Neural progenitor cell (in vitro differentiated cells): ENCODE measurements around the gene WDR35.
A peak's percentile ranks its signal among the peaks of the same experiment; 100 is the strongest.

Experiments used
- EZH2 ChIP-seq: fragments of 200-600 bp; sonication (generic); IDR thresholded peaks from 2 replicates; pipeline ENCODE4 v1.6.1; 2017; ENCODE audit warnings: antibody characterized with exemption, mild to moderate bottlenecking, moderate library complexity
- EZH2phosphoT487 ChIP-seq: fragments of 200-600 bp; sonication (generic); IDR thresholded peaks from 2 replicates; pipeline ENCODE4 v1.6.1; 2017; ENCODE audit warnings: antibody characterized with exemption
- TF ChIP-seq, protein P1 (sequence below): fragments of 200-600 bp; sonication (generic); IDR thresholded peaks from 2 replicates; pipeline ENCODE4 v1.5.1; 2017; ENCODE audit warnings: antibody characterized with exemption, mild to moderate bottlenecking

DNA sequence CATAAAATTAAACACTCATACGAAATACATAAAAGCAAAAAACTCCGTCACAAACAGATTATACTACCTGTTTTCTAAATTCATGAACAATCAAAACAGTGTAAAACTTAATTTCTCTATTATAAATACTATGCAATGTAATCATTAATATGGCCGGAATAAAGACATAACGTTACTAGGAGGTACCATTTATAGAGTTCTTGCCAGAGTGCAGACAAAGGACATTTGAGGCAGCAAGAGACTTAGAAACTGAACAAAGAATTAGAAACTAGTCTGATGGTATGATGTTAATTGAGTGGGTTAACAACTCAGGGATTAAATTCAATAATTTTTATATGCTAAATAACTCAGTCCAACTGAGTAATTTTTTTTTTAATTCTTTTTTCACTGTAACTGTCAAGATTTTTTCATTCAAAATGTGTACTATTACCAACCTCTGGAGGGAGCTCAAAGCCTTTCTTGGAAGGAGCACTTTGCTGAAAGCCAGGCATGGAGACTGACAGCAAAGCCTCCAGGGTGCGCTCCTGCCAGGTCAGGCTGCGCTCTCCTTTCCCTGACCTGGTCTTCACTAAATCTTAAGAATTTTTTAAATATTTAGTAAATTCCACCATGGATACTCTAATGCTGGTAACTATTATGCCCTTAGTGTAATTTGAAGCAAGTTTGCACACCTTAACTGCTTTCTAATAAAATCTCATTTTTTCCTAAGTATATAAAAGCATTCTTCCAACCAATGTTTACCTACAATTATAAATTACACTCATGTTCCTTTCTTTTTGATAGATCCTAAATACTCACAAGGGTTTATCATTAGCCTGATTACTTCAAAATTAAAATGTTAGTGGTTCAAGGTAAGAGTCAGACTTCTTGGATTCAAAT is 34.1 kb downstream of the WDR35 start:
- TF ChIP-seq, protein P1, sequence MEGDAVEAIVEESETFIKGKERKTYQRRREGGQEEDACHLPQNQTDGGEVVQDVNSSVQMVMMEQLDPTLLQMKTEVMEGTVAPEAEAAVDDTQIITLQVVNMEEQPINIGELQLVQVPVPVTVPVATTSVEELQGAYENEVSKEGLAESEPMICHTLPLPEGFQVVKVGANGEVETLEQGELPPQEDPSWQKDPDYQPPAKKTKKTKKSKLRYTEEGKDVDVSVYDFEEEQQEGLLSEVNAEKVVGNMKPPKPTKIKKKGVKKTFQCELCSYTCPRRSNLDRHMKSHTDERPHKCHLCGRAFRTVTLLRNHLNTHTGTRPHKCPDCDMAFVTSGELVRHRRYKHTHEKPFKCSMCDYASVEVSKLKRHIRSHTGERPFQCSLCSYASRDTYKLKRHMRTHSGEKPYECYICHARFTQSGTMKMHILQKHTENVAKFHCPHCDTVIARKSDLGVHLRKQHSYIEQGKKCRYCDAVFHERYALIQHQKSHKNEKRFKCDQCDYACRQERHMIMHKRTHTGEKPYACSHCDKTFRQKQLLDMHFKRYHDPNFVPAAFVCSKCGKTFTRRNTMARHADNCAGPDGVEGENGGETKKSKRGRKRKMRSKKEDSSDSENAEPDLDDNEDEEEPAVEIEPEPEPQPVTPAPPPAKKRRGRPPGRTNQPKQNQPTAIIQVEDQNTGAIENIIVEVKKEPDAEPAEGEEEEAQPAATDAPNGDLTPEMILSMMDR: peak; percentile 90
- TF ChIP-seq EZH2: no peak
- TF ChIP-seq EZH2phosphoT487: no peak
